NCI-H446 treated with DMSO at 0.1 percent for 48 hours (cell line): ENCODE results near the gene MT1H.

ENCODE experiments used
- DNase-seq: peaks from one replicate; lab custom pipeline; 2025; lab: John Stamatoyannopoulos, UW

MT1H gene

GRCh38 chr16:56636616-56637413, 32.8 kb upstream of the MT1H start:
- DNase-seq, result no peak

- DNase-seq, result no peak
Observed at GRCh38 chr16:56637814-56638750, 31.5 kb upstream of the MT1H start, which contains the start of gene MT1A. TSS of gene MT1A (plus strand) at chr16:56638666. CDS start at chr16:56638739, 73 bp downstream.

GRCh38 chr16:56639045-56639444, 30.6 kb upstream of the MT1H start:
- DNase-seq, result no peak

GRCh38 chr16:56640076-56640475, 29.5 kb upstream of the MT1H start:
- DNase-seq, result no peak

GRCh38 chr16:56641166-56641565, 28.4 kb upstream of the MT1H start:
- DNase-seq, result no peak

GRCh38 chr16:56643080-56643778, 26.4 kb upstream of the MT1H start:
- DNase-seq, result no peak

- DNase-seq, result no peak
Observed at GRCh38 chr16:56643833-56644232, 25.8 kb upstream of the MT1H start.

GRCh38 chr16:56645311-56645710, 24.3 kb upstream of the MT1H start:
- DNase-seq, result no peak

GRCh38 chr16:56645838-56646237, 23.8 kb upstream of the MT1H start:
- DNase-seq, result no peak

- no peak for DNase-seq
Observed at GRCh38 chr16:56647641-56648431, 21.8 kb upstream of the MT1H start.

GRCh38 chr16:56649271-56649670, 20.3 kb upstream of the MT1H start:
- DNase-seq, result no peak

- no peak for DNase-seq
Observed at GRCh38 chr16:56649820-56650219, 19.8 kb upstream of the MT1H start.

GRCh38 chr16:56651586-56651985, 18.0 kb upstream of the MT1H start, which contains the start of gene MT1B:
TSS of gene MT1B (plus strand) at chr16:56651886. CDS start at chr16:56651954, 68 bp downstream.
- no peak for DNase-seq

GRCh38 chr16:56652600-56652999, 17.0 kb upstream of the MT1H start:
- no peak for DNase-seq

GRCh38 chr16:56653218-56653617, 16.4 kb upstream of the MT1H start:
- no peak for DNase-seq

- DNase-seq, result no peak
Observed at GRCh38 chr16:56657555-56658326, 11.9 kb upstream of the MT1H start, which contains the start of gene MT1F. TSS of gene MT1F (plus strand) at chr16:56657959. CDS start at chr16:56658059, 100 bp downstream.

GRCh38 chr16:56658327-56658875, 11.2 kb upstream of the MT1H start:
- DNase-seq, result no peak

- no peak for DNase-seq
Observed at GRCh38 chr16:56662357-56663354, 7.0 kb upstream of the MT1H start.

GRCh38 chr16:56664506-56664905, 5.1 kb upstream of the MT1H start:
- DNase-seq, result no peak
